B cell (primary cell): Measurements from ENCODE around the gene TECRL.

Experiments
- CTCF ChIP-seq: fragments of 200-600 bp; IDR thresholded peaks from one replicate; pipeline ENCODE4 v1.8.0; 2022; ENCODE audit warnings: antibody characterized with exemption, mild to moderate bottlenecking
- EZH2 ChIP-seq: IDR thresholded peaks from 2 replicates; pipeline ENCODE4 v1.6.1; 2012; ENCODE audit warnings: borderline replicate concordance, low read depth, mild to moderate bottlenecking, moderate library complexity, low read length; ENCODE audit not compliant: insufficient read depth, poor library complexity, severe bottlenecking

GRCh38 chr4:64385220-64385619 is 24.0 kb downstream of the TECRL start:
- TF ChIP-seq EZH2, result no peak
- TF ChIP-seq CTCF, result no peak
